Mammary epithelial cell (primary cell): Measurements from ENCODE around the gene DNAAF5.

Source experiments
- EZH2 ChIP-seq: IDR thresholded peaks from 2 replicates; pipeline ENCODE4 v1.6.1; 2012; ENCODE audit warnings: low read length, inconsistent platforms, borderline replicate concordance
- TF ChIP-seq, protein P1 (sequence below), 2 donors: IDR thresholded peaks in 1 of 2; conservative IDR thresholded peaks in 1 of 2; 2 replicates each; pipeline ENCODE4 v1.5.1; 2011 to 2012; ENCODE audit warnings: inconsistent platforms in 2 of 2, low read length in 2 of 2, mild to moderate bottlenecking in 2 of 2, control low read depth in 1 of 2, low read depth in 1 of 2; ENCODE audit not compliant: insufficient read depth in 1 of 2; ENCODE audit errors: extremely low read depth in 1 of 2

GRCh38 chr7:777728-778078 lies 51.2 kb downstream of the DNAAF5 start:
- TF ChIP-seq, protein P1, sequence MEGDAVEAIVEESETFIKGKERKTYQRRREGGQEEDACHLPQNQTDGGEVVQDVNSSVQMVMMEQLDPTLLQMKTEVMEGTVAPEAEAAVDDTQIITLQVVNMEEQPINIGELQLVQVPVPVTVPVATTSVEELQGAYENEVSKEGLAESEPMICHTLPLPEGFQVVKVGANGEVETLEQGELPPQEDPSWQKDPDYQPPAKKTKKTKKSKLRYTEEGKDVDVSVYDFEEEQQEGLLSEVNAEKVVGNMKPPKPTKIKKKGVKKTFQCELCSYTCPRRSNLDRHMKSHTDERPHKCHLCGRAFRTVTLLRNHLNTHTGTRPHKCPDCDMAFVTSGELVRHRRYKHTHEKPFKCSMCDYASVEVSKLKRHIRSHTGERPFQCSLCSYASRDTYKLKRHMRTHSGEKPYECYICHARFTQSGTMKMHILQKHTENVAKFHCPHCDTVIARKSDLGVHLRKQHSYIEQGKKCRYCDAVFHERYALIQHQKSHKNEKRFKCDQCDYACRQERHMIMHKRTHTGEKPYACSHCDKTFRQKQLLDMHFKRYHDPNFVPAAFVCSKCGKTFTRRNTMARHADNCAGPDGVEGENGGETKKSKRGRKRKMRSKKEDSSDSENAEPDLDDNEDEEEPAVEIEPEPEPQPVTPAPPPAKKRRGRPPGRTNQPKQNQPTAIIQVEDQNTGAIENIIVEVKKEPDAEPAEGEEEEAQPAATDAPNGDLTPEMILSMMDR (conservative IDR thresholded peaks at IDR 0.05 in 1 of 2, IDR thresholded peaks at IDR 0.05 in 1 of 2; ENCODE audit: extremely low read depth in 1 of 2, insufficient read depth in 1 of 2, low read depth in 1 of 2, low read length in 2 of 2): no peak
- no peak for TF ChIP-seq EZH2
